Embryonic facial prominence (tissue), 1 donor: ENCODE measurements around the gene CXCR5.

Experiments
- DNase-seq: peaks from one replicate; pipeline ENCODE4 v3.0.0-alpha.2; 2016; ENCODE audit errors: extremely low spot score

The CXCR5 gene

DNA sequence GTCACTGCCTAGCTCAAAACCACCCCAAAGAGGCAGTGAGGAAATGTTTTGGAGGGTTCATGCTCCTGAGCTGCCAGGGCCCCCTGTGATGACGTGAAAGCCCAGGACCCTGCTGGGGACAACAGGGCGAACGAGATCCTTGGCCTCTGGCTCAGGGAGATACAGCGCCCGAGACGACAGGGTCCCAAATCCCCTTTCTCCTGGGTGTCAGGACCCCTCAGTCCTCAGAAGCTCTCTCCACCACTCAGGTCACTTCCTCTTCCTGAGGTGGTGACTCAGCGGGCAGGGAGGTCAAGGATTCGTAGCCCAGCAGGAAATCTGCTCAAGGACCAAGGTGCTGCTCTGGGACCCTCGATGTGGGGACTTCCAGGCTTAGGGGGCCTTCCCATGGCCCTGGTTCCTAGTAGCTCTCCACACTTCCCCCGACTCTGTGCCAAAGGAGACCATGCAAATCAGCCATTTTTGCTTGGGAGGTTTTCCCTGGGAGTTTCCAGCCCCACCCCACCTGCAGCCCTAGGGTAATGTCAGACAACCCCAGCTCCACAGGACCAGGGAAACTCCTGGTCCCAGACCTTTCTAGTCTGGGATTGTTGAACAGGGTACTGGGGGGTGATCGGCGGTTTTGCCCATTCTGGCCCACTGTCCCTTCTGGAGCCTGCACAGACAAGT, 29.2 kb downstream of the CXCR5 start:
- no peak for DNase-seq

DNA sequence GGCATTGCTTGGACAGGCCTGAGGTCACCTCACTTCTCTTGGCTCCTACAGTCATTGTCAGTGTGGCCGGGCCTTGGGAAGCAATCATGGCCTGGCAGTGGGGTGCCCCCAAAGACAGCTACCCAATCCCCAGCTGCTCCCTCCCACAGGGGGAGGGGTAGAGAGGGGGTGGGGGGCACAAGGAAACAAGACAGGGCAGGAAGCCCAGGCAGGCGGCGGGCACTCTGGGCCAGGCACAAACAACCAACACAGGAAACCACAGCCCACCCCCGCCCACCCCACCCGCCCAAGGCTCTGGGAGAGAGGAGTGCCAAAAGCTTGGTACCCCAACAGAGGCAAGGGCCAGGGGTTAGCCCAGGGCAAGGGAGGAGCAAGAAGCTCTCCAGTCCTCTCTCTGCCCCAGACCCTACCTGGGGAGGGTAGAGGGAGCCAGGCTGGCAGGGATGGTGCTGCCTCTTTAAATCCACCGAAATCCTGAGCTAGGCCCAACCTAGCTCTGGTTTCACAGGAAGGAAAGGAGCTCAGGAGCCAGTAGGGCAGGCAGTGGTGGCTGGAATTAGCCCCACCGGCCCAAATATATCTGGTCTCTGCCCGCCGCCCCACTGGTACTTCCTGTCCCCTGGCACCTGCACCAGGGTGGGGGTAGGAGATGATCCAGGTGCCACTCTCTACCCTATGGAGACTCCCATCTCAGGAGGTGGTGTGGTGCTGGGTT, 29.9 kb downstream of the CXCR5 start:
- no peak for DNase-seq

DNA sequence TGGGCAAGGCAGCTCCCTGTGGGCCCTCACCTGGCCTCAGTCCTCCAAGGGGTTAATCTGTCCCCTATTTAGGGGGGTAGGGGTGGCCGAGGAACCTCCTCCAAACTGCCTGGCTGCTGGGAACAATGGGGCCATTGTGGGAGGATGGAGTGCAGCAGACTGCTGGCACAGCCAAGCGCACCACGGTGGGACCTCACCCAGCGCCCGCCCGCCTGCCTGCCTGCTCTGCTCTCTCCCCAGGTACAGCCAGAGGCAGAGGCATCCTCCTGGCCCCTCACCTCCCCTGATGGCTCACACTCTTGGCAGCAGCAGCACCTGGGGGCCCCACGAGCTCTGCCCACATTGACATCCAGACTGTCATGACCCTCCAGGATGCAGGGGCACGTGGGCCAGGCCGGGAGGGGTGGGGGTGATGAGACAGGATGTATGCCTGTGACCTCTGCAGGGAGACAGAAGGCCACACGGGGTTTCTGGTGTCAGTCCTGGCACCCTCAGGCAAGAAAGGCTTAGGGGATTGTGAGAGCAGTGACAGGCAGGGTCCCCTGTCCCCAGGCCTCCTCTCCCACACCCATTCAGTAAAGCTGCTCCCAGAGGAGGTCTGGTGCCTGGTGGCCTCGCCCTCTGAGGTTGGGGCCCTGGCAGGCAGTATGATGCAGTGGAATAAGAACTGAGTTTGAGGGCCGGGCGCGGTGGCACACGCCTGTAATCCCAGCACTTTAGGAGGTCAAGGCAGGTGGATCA, 30.7 kb downstream of the CXCR5 start:
- DNase-seq, result no peak

DNA sequence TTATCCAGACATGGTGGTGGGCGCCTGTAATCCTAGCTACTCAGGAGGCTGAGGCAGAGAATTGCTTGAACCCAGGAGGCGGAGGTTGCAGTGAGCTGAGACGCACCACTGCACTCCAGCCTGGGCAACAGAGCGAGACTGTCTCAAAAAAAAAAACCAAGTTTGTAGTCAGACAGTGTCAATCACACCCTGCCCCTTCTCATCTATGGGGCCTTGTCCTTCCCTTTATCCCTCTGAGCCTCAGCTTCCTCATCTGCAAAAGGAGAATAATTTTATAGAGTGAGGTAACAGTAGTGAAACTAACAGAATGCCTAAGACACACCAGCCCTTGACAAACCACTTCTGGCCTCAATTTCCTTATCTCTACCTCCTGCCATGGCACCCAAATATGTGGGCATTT, 31.3 kb downstream of the CXCR5 start:
- no peak for DNase-seq

DNA sequence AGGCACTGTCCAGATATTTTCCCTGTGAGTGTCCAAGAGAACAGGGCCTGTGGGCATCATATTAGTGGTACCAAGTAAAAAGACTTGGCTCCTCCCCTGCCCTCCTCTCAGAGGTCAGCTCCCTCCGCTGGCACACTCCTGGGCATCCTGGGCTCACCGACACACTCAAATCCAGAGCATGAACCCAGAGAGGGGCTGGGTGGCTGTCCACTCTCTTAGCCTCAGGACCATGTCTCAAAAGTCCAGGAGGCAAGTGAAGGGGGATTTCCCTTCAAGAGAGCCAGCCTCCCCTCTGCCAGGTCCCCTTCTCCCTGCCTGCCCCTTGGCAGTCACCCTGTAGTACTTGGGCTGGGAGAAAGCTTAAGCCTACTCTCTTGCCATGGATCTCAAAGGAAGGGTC, 31.7 kb downstream of the CXCR5 start:
- no peak for DNase-seq

DNA sequence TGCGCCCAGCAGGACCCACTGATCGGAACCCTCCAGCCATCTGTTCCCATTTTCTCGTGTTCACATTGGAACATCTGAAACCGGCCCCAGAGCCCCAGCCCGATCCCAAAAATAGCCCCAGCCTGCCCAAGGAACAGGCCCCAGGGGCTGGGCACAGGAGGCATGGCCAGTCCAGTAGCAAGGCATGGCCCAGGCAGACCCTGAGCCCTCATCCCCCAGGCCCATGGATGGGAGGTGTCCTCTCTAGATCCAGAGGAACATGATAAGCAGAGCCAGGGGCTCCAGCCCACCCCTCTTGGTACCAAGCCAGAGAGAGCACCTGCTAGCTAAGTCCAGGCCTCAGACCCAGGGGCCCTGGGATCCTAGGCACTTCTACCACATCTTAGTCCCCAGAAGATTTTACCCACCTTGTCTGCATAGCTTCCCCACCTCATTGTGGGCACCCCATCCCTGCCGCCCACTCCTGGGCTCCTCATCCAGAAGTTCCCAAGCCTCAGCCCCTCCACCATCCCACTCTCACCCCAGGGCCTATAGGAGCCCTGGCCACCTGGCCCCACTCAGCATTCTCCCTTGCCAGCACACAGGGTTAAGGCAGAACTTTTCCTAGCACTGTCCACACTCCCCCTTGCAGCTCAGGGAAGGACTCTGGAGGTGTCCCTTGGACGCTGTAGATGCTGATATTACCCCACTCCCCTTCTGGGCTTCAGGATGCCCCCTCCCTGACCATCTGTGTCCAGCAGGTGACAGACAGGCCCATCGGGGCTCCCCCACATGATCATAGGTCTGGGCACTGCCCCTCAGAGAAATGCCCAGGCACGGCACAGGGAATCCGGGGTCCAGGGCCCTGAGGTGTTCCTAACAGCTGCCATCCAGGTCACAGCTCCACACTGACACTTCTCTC, 32.5 kb downstream of the CXCR5 start:
- no peak for DNase-seq

DNA sequence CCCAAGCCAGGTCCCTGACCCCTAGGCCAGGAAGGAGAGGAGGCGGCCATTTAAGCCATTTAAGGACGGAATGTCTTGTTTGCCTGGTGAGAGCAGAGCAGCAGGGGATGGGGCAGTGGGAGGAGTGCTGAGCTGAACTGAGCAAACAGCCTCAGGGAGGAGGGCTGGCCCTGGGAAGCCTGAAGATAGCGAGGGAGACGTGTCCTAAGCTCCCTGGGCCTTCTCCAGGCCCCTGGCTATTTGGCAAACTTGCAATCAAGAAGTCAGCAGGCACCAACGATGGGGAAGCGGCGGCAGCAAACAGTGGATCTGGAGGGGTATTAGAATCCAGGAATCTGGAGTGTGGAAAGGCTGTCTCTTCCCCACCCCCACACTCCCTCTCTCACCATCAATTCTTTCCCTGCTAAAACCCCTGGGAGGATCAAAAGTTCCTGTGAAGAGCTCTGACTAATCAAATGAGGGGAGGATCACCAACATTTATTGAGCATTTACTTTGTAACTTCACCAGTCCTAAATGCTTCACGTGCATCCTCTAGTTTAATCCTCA, 33.2 kb downstream of the CXCR5 start:
- DNase-seq, result no peak

DNA sequence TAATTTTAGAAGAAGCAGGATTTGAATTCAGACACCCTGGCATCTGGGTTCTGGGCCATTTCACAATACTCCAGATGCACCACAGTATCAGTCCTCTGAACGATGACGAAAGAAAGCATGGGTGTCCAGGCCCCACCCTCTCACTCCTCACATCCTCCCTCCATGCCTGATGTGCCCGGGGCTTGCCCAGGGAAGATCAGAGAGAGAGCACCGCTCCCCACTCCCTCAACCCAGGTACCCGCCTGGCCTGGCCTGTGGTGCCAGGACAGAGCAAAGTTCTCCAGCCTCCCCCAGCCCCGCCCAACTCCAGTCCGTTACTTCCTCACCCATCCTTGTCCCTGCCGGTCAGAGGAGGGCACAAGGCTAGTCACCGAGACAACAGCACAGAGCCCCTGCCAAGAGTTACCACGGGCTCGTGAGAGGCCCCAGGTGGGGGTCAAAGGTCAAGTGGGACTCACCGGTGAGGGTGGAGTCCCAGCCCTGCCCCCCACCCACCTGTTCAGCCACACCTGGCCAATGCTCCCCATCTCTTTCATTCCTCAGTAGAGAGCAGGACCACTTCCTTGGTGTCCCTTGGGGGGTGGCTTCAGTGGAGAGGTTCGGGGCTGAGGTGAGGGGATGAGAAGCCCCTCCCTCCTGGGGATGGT, 33.9 kb downstream of the CXCR5 start:
- DNase-seq, result no peak

DNA sequence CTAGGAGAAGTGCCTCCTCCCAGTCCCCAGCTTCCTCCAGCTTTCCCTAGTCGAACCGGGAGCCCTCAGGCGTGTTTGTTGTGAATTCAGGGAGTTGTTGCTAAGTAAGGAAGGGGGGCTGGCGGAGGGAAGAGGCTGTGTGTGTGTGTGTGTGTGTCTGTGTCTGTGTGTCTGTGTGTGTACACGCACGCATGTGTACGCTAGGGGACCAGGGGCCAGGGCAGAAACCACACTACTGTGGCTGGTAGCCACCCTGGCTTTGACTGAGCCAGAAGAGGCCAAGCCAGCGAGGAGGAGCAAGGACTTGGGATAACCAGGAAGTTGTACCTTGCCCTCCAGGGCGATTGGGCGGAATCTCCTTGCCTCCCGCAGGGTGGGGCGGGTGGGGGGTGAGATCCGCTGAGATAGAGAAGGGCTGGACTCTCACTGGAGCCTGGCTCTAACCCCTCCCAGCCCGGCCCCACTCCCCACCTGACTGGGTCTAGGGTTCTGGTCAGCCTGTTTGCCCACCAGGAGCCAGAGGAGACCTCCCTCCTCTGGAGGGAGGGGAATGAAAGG, 34.5 kb downstream of the CXCR5 start:
- peak; percentile 87 for DNase-seq

DNA sequence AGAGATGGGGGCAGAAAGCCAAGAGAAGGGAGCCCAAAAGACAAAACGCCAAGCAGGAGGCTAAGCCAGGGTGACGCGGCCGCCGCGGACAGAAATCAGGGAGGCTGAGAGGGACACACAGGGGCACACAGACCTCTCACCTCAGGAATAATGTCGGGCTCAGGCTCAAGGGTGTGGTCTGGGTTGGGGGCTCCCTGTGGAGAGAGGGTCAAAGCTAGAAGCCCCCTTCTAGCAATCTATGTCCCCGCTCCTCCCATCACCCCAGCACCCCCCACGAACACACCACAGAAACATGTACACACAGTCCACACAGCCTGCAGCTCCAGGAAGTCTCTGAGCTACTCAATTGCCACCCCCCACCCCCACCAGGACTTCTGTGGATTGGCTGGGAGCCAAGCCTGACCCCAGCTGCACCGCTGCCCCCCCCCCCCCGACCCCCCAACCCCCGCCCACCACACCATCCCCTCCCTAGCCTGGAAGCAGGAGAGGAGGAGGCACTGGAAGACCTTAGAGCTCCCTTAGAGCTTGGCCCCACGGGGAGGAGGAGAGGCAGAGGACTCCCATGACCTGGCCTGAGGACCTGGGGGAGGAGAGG, 35.1 kb downstream of the CXCR5 start:
- no peak for DNase-seq

DNA sequence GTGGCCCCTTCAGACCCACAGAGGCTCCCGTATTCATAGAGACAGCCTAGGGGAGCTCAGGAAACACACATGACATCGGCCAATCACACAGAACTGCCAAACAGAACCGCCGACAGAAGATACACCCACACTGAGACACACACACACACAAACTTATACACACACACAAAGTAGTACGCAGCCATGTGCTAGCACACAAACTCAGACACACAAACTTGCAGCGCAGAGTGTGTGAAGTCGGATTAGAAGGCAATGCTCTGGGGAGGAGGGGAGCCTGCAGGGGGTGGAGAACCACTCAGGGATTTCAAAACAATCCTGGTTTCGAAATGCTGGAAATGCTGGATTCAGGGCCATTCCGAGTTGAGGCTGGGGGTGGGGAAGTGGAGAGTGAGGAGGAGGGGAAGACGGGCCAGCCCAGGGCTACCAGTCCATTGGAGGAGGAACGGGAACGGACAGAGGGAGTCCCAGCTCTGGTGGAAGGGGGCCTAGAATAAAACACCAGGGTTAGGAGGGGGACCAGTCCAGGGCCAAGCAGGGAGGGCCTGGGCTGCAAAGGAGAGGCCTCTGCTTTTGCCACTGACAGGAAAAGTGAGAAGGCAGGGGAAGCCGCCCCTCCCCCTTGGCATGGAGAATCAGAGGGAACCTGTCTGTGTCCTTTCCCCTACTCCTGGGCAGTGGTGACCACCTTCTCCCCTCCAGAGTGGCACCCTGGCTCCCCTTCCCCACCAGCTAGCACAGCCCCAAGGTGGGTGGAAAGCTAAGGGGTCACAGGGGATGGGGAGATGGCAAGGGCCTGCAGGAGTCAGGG, 37.6 kb downstream of the CXCR5 start:
- no peak for DNase-seq

DNA sequence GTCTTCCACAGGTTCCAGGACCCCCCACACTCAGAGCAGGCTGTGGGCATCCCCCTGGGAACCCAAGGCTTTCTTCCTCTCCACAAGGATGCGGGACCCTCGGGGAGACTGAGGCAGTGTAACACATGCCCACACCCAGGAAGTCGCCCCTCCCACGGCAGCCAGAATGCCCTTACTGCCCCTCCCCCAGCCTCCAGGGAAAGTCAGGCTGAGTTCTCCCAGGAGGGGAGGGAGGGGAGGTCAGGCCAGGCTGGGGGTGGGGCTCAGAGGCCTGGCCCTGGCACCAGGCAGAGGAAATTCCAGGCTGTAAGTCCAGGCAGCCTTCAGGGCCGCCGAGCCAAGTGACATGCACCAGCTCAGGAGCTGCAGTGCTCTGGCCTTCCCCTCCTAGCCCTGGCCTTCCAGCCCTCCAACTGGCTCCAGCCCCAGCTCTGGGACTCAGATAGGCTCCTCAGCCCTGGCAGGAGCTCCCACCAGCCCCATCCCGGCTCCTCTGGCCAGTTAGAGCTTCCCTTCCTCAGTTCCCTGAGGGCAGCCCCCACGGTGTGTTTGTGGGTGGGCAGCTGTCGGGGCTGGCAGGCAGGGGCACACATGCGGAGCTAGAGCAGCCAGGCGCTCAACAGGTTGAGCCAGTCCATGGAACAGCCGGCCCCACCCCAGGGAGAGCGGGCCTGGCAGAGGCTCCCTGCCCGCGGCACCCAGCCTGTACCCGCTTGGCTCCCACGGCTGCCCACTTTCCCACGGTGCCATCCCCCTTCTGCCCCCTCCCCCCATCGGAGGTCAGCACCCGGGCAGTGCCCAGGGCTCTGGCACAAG, 38.4 kb downstream of the CXCR5 start:
- no peak for DNase-seq

DNA sequence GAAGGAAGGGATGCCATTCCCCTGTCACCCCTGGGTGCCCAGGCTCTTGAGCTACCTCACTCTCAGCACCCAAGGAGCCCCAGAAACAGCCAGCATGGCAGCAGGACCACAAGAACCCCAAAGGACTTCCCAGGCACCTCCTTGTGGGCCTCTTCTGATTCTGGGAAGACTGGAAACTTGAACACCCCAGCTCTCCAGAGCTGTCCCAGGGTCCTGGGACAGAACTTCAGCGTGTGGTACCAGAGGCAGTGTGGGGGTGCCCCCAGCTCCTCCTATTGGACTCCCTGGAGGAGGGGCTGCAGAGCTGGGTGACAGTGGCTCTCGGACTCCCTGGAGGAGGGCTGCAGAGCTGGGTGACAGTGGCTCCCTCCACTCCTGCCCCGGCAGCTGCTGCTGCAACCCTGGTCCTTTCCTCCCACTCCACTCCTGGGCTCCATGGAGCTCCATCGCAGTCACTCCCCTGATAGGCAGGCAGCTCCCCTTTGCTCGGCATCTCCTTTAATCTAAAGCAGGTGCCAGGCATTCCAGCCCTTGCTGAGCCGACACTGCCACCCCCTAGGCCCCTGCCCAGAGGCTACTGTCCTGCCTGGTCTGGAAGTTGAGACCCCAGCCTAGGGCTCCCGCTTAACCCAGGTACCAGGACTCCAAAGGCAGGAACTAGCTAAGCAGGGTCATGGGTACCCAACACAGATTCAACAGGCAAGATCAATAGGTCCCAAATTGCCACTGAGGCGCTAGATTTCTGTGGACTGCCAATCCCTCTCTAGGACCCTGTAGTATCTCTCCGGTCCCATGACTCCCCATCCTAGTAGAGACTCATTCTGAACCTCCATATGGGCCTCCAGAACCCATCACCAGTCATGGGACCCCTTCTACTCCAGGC, 39.3 kb downstream of the CXCR5 start:
- DNase-seq, result no peak

DNA sequence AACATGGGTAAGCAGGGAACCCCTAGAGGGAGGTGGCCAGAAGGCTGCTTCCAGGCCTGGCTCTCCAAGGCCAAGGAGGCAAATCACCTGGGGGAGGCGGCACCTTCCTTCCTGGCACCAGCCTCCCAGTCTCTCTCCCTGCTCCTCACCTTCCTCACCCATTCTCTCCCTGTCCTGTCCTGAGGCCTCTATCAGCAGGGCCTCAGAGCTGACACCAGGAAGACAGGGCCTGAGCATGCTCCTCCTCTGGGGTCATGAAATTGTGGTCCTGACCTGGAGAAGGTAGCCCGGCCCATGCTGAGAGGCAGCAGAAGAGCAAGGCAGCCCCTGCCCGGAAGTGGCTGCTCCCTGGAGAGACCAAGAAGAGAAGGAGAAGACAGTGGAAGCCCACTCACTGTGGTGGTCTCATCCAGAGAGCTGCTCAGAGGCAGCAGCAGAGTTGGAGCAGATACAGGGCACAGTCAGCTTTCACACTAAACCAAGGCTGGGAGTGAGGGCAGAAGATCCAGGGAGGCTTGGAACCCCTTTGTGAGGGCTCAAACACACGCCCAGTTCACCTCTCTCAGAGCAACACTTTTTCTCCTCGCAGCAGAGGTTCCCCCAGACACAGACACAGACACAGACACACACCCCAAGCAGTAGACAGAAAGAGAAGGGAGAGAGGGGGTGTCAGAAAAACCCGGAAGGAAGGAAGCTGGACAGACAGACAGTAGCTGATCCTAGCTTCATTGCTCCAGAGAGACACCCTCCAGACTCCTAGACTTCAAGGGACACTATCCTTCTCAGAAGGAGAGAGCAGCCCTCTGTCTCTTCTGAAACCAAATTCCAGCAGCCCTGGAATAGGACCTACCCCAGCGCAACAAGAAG, 40.3 kb downstream of the CXCR5 start:
- DNase-seq, result no peak

DNA sequence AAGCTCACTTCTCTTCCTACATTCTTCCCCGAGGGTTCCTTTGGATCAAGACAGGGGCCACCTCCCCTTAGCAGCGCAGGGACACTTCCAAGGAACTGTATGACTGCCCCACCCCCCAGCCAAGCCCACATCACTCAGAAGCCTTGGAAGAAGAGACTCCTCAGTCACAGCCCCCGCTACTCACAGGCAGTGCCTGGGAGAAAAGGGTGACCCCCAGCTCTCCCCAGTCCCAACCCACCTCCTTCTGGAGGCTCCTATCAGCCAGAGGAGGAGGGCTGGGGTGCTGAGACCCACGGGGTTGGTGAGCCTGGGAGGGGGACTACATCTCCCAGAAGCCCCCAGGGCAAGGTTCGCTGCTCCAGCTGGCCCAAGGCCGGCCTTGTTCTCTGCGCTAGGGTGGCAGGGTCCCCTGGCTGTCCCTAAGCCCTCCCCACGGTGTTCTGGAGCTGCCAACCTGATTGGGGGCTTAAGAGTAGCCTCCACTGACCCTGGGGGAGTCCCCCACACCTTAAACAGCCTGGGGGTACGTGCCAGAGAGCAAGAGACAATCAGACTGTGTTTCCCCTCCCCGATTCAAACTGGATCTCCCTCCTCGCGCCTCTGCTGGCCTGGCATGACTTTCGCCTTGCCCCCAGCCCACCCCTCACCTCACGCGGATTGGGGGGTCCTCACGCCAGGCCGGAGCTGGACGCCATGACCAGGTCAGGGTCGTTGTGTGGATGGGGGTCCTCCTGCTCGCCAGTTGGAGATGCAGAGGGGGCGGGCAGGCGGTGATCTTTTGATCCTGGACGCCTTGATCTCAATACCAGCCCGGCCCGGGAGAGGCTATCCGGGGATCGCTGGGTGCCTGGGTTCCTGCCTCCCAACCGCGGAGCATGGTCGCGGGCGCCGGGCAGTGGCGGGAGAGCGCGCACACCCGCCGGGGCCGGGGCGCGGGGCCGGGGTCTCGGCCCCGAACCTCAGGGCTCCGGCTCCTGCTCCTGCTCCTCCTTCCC, 41.2 kb downstream of the CXCR5 start:
- no peak for DNase-seq
